HG02938 (cell line): ENCODE results near the gene ZDHHC11.
"Not testable (repeated sequence)": the region's sequence is repeated elsewhere in the genome, so short reads cannot be mapped to it uniquely, and the experiment has no call there.

Source experiments
- ATAC-seq: cut with Tn5 transposase; IDR thresholded peaks from one replicate; pipeline ENCODE4 v1.9.1; 2021; ENCODE audit warnings: mild to moderate bottlenecking, moderate library complexity; ENCODE audit not compliant: unreplicated experiment

Gene ZDHHC11

DNA sequence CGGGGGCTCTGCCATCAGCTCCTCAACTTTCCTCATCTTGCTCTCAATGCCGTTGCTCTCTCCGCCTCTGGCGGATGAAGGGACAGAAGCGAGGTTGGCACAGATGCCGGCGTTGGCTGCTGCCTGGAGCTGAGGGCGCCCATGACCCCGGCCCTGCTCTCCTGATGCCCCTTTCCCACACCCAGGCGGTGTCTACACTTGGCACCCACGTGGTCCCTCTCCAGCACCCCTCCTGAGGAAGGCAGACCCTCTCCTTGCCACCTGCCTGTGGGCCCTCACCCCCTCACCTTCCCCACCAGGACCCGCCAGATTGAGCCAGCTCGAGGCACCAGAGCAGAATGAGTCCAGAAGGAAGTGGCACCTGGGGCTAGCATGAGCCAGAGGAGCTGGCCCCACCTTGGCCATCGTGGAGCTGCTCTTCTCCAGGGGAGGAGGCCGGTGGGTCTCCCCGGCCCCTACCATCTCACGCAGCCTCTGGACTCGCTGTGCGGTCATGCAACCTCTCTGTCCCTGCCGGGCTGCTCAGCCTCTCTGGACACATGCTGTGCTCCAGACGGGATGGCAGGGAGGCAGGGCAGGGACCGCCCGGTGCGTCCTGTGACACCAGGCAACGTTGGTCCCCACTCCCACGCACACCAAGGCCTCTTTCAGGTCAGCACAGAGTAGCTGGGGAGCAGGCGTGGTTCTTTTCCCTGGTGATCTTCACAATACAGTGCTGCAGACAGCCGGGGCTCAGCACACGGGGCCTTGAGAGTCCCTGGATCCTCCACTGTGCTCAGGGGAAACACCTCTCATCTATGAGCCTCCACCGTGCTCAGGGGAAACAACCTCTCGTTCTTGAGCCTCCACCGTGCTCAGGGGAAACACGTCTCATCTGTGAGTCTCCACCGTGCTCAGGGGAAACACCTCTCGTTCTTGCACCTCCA is 4.8 kb downstream of the ZDHHC11 start:
- not testable (repeated sequence) for ATAC-seq

DNA sequence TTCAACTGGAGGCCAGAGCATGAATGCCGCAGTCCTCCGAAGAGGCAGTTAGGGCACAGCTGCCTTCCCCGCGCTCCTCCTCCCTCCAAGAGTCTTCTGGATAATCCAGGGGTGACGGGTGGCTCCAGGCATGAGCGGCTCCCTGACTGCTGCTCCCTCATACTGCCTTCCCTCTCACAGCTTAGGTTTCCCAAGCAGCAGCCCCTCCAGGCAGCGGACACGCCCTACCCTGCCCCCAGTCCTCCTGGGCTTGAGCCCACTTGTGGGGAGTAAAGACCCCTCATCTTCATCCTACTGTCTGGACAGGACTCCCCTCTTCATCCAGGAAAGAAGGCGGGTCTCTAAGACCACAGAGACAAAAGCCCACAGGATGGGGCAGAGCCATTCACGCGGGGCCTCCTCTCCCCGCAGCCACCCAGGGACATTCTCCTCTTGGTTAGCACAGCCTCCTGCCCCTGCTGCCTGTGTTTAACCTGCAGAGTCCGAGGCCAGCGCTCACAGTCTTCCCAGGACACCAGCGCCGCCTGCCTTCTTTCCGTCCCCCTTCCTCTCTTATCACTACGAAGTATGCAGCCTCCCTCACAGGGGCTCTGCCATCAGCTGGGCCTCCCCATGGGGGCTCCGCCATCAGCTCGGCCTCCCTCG is 5.6 kb downstream of the ZDHHC11 start:
- not testable (repeated sequence) for ATAC-seq

DNA sequence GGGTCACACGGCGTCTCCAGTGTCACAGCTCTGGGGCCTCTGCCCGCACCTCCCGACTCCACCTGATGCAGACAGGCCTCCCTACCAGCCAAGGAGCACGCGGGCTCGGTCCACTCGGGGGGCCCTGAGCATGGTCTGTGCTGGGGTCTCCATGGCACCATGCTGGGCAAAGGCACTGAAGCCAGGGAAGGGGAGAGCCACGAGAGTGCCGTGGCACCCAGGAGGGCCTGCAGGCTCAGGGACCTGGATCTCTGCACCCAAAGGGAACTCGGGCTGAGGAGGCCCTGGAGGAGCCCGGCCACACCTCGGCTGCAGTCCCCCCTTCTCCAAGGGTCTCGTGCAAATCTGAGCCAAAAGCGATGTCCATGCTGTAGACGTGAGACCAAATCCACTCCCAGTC is 6.4 kb downstream of the ZDHHC11 start:
- ATAC-seq: not testable (repeated sequence)

DNA sequence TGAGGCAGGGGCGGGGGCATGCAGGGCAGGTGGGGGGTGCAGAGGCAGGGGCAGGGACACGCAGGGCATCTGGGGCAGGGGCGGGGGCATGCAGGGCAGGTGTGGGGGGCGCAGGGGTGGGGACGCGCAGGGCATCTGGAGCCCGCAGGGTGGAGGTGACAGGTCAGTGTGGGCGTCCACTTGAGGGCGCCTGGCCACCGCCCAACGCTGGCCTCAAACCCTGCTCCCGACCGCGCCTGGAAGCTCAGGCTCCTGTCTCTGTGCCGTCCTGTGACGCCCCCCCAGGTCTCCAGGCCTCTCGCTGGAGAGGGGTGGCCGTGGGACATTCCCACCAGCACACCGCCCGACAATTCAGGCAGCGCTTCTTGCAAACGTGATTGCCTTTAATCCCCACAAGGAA is 6.9 kb downstream of the ZDHHC11 start:
- not testable (repeated sequence) for ATAC-seq

DNA sequence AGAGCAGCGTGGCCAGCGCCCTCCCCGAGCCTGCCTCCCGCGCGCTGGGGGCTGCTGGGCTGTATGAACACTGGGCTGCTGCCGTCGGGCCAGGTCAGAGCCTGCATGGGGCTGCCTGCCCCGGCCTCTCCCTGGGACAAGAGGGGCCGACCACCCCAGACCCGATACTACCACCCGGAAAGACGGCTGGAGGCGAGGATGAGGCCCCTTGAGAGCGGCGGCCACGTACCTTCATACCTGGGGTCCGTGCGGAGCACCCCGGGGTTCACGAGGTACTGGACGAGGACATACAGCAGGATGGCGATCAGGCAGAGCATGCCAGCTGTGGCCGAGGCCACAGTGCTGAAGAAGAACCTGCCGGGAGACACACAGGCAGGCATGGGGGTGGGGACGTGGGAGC is 7.4 kb downstream of the ZDHHC11 start:
- not testable (repeated sequence) for ATAC-seq

DNA sequence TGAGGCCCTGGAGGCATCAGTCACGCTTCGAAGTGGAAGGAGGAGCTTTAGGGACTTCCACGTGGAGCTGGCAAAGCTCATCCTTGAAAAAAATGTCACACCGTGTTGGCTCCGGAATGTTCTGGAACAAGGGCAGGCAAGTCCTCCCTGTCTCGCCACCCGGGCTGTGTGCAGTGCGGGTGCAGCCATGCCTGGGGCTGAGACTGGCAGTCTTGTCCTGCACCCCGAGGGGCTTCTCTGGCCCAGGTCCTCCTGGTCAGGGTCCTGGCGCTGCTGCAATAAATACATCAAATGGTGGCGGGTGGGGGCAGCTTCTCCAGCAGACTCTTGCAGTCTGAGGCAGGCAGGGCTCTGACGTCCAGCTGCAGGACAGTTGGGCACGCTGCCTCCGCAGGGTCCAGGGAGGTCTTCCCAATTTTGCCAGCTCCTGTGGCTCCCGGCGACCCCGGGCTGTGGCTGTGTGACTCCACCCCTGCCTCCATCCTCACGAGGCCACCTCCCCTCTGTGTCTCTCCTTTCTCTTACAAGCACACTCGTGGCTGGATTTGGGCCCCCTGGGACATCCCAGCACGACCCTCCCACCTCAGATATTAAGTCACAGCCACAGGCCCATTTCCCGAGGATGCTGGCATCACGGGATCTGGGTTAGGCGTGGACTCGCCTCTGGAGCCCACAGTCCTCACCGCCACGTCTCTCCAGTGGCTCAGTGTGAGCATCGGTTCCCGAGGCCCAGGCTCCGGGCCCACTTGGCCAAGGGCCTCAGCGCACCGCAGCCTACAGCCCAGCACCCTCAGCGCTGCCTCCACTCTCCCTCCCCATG is 8.2 kb downstream of the ZDHHC11 start:
- not testable (repeated sequence) for ATAC-seq

DNA sequence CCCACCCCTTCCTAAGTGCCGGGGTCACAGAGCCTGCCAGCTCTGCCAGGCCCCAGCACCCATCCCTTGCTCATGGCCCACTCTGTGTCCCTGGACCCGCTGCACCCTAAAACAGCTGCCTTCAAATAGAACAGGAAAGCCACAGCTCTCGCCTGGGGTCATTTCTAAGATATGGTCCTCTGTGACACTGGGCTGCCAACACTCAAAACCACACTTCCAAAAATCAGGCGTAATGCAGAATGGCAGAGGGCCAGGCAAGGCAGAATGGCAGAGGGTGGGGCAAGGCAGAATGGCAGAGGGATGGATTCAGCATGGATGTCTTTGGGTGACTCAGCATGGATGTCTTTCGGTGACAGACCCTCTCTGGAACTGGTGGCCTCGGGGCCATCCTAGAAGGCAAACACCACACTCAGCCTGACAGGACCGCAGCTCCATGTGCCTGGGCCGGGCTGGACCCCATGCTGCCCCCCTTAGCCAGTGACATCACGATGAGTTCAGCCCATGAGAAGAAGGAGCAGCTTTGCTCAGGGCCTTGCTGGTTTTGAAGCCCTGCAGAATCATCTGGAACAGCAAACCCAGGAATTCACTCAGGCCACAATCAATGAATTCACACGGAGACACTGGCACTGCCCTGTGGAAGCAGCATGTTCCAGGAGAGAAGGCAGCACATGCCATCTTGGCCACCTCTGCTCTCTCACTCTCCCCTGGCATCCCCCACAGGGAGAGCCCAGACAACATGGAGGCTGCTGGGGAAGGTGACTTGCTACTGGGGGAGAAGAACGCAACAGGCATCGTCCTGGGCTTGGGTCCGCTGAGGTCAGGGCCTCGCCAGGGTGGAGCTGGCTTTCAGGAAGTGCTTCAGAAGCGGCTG is 9.0 kb downstream of the ZDHHC11 start:
- ATAC-seq: not testable (repeated sequence)

DNA sequence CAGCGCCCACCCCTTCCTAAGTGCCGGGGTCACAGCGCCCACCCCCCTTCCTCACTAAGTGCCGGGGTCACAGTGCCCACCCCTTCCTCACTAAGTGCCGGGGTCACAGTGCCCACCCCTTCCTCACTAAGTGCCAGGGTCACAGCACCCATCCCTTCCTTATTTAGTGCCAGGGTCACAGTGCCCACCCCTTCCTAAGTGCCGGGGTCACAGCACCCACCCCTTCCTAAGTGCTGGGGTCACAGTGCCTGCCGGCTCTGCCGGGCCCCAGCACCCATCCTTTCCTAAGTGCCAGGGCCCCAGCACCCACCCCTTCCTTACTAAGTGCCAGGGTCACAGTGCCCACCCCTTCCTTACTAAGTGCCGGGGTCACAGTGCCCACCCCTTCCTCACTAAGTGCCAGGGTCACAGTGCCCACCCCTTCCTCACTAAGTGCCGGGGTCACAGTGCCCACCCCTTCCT is 9.8 kb downstream of the ZDHHC11 start:
- ATAC-seq: not testable (repeated sequence)

DNA sequence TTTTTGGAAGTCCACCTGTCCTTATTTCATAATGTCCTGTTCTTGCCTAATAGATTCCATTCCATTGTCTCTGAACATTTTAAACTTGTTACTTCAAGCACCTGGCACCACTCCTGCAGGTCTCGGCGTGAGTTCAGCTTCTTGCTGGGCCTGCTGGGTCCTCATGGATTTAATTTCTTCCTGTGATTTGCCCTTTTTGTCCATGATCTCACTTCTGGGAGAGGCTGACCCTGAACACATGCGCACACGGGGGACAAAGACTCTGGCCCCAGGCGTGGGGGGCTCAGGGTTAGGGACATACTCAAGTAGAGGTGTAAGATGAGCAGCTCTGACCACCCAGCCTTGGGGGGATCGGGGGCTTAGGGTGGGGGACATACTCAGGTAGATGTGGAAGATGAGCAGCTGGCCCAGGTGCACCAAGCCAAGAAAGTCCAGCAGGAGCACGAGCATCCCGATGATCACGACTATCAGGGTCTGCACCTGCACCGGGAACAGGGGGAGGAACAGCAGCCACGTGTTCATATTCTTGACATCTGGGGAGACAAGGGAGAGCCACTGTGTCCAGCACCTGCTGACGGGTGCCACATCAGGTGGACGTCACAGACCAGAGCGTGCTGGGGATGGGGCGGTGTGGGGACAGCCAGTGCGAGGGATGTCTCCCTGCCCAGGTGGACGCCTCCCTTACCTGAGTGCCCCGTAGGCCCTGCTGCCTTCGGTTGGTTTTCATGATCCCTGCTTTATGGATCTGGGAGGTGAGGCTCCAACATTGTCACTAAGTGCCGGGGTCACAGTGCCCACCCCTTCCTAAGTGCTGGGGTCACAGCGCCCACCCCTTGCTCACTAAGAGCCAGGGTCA is 10.4 kb downstream of the ZDHHC11 start:
- not testable (repeated sequence) for ATAC-seq

DNA sequence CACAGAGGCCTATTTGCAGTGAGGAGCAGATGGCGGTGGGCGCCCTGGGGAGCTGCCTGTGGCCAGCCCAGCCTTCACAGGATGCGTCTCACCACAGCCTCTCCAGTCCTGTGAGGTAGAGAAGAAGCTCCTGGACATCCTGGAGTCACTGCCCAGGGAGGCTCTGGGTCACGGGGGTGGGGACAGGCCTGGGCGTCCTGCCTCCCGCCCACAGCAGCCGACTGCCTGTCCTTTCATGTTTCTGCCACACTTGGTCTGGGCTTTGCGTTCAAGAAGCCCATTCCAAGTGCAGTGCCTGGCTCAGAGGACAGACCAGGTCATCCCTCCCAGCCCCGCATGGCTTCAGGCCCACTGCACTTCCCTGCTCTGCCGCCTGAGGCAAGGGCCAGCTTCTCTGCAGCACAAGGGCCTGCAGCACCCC is 12.3 kb downstream of the ZDHHC11 start:
- not testable (repeated sequence) for ATAC-seq

DNA sequence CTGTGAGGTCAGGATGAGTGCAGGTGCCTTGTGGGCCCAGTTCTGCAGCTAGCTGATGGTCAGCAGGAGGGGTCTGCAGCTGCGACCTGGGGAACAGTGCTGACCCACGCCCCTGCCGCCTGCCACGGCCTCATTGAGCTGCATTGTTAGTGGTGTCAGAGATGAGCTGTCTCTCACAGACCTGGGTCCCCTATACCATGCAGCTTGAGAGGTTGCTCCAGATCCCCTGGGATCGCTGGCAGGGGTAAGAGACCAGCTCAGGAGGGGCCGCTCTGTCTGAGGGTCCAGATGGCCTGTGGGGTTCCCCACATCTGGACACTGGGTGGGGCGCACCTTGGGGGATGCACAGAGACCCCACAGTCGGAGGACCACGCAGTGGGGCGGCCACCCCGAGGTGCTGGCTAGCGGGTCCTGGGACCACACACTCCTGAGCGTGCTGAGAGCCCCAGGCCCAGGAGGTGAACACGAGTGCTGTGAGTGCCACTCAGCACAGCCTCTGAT is 13.1 kb downstream of the ZDHHC11 start:
- ATAC-seq: not testable (repeated sequence)

DNA sequence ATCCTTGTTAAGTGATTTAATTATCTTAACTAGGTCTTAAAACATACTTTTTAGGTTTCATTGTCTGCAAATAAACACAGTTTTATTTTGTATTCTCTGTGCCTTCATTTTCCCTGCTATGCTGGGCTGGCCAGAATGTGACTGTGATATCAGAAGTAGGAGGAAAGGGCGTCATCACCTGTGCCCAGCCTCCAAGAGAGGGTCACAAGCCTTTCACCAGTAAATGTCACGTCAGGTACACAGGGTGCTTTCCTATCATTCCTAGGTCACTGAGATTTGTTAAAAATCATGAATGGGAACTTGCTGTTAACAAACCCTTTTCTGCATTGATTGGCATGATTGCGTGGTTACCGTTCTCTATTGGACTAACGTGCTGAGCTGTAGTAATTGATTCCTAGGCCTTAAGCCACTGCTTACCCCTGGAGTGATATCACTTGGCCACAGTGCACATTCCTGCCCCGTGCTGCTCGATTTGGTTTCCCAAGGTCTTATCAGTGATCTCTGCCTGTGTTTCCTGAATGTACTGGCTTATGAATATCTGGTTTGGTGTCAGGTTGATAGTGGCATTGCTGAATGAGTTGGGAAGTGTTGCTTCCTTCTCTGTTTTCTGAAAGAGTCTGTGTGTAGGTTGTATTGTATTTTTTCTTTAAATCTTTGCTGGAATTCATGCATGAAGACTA is 14.7 kb downstream of the ZDHHC11 start:
- ATAC-seq: not testable (repeated sequence)

DNA sequence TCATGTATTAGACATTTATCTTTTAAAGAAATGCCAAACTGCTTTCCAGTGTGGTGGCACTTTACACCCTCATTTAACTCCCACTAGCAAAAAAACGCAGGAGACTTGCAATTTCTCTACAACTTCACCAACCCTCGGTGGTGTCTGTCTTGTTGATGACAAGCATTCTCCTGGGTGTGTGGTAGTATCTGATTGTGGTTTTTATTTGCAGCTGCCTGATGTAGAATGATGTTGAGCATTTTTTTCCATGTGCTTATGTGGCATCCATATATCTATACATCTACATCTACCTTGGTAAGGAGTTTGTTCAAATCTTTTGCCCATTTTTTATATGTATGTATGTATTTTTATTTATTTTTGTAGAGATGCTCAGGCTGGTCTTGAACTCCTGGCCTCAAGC is 16.8 kb downstream of the ZDHHC11 start:
- ATAC-seq: not testable (repeated sequence)

DNA sequence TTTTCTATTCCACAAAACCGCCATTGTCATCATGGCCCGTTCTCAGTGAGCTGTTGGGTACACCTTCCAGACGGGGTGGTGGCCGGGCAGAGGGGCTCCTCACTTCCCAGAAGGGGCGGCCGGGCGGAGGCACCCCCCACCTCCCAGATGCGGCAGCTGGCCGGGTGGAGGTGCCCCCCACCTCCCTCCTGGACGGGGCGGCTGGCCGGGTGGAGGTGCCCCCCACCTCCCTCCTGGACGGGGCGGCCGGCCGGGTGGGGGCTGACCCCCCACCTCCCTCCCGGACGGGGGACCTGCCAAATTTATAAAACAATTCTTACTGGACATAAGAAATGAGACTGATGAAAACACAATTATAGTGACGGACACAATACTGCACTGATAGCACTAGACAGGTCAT is 22.6 kb downstream of the ZDHHC11 start:
- ATAC-seq: not testable (repeated sequence)

DNA sequence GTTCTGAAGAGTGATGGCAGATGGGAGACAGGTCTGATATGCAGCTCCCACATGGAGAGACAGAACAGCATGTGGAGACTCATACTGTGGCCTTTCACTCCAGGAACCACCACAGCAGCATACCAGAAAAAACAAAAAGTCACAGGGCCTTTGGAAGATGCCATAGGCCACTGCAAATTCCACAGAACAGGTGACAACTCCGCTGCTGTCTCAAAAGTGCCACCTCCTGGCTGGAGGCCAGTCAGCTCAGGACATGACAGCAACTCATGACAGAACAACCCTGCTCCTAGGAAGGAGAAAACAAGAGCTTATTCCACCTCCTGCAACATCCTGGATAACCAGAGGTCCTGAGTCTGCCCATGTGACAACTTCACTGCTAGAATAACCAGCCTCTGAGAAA is 25.2 kb downstream of the ZDHHC11 start:
- ATAC-seq: not testable (repeated sequence)

DNA sequence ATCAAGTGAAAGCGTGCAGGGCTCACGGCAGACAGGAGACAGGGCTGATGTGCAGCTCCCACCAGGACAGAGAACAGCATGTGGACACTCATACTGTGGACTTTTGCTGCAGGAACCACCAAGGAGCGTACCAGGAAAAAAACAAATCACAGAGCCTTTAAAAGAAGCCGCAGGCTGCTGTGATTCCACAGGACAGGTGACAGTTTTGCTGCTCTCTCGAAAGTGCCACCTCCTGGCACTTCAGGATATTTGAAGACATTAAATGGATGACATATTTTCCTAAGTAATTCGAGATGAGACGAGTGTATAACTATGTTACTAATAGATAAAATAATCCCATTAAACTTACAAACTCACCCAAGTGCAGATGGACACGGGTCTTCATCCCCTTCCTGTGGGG is 29.3 kb downstream of the ZDHHC11 start:
- no peak for ATAC-seq

DNA sequence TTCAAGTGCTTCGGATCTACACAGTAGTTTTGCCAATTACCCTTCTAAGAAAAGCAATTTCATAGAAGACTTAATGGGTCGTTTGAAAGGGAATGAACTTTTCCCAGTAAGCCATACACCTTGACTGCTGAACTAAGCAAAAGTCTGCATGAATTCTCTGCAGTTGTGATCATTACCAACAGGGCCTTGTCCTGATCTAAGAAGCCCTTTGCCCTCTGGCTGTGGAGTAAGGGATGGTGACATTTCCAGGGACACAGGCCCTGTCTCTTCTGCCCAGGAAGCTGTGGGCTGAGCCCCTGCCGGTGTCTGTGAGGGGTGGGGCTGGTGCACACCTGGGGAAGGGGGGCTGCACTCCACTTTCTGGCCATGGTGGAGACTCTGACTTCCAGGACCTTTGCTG is 30.5 kb downstream of the ZDHHC11 start:
- ATAC-seq: no peak

DNA sequence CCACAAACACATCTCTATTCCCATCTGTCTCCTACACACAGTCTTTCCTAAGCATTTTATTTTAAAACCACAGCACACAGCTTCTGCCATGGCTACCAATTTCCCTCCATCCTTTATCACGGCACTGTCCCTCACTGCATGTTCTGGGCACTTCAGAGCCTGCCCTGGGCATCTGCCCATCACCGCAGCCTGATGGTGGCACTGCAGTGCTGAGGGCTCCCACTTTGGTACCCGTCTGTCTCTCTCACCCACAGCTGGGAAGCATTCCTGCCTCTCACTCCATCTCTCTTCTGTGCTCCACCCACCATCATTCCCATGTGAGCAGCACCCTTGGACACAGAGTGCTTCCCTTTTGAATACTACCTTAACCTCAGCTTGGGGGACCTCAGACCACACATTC is 31.7 kb downstream of the ZDHHC11 start:
- ATAC-seq: no peak
